Breast epithelium (tissue), 3 donors: ENCODE measurements around the gene CAAP1.

Experiments used
- POLR2A ChIP-seq: fragments of 450-650 bp; IDR thresholded peaks from one replicate; pipeline ENCODE4 v1.6.1; 2016; ENCODE audit warnings: antibody characterized with exemption, mild to moderate bottlenecking, moderate library complexity
- TF ChIP-seq, protein P1 (sequence below), 3 donors: fragments of 450-650 bp; IDR thresholded peaks; one replicate each; pipeline ENCODE4 v1.5.1; 2016 to 2017; ENCODE audit warnings: antibody characterized with exemption in 3 of 3, mild to moderate bottlenecking in 3 of 3, moderate library complexity in 3 of 3

DNA sequence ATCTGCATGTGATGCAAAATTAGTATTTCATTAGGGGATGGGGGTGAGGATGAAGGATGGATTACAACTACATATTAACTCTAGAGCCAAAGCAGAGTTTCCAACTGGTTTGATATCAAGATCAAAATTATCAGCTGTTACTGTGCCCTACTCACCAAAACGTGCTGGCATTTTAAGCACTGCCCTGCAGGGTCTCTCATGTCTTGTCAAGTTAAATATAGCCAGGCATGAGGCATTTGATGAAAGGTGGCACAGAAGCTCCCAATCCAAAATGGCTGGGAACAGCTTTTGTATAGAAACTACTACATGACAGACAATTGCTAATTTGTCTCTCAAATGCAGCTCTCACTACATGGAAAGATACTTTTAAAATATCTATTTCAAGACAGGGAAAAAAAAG is 27.1 kb upstream of the CAAP1 start:
- TF ChIP-seq POLR2A, result no peak
- TF ChIP-seq, protein P1, sequence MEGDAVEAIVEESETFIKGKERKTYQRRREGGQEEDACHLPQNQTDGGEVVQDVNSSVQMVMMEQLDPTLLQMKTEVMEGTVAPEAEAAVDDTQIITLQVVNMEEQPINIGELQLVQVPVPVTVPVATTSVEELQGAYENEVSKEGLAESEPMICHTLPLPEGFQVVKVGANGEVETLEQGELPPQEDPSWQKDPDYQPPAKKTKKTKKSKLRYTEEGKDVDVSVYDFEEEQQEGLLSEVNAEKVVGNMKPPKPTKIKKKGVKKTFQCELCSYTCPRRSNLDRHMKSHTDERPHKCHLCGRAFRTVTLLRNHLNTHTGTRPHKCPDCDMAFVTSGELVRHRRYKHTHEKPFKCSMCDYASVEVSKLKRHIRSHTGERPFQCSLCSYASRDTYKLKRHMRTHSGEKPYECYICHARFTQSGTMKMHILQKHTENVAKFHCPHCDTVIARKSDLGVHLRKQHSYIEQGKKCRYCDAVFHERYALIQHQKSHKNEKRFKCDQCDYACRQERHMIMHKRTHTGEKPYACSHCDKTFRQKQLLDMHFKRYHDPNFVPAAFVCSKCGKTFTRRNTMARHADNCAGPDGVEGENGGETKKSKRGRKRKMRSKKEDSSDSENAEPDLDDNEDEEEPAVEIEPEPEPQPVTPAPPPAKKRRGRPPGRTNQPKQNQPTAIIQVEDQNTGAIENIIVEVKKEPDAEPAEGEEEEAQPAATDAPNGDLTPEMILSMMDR (IDR thresholded peaks at IDR 0.05), result no peak
